D341Med (cell line): ENCODE results near the gene POLRMT.

Experiments
- DNase-seq: peaks from one replicate; pipeline ENCODE4 v3.0.0; 2012; ENCODE audit warnings: low spot score

Gene POLRMT

GRCh38 chr19:579111-579841 is 54.1 kb downstream of the POLRMT start:
- DNase-seq, result no peak

- DNase-seq, result no peak
Measured at GRCh38 chr19:577439-578392, 55.6 kb downstream of the POLRMT start.

GRCh38 chr19:576768-577438 is 56.4 kb downstream of the POLRMT start:
- DNase-seq, result no peak

- no peak for DNase-seq
Measured at GRCh38 chr19:575527-576506, 57.5 kb downstream of the POLRMT start.

GRCh38 chr19:574658-575526 is 58.4 kb downstream of the POLRMT start:
- no peak for DNase-seq

GRCh38 chr19:573519-573825 is 59.9 kb downstream of the POLRMT start:
- peak; percentile 85 for DNase-seq

GRCh38 chr19:572743-573518 is 60.4 kb downstream of the POLRMT start:
- no peak for DNase-seq

- DNase-seq, result peak; percentile 99
Measured at GRCh38 chr19:572140-572742, 61.1 kb downstream of the POLRMT start, which contains the start of gene BSG. Gene BSG, plus strand, starts transcription at chr19:572596. Its CDS starts 39 bp downstream, at chr19:572635.

GRCh38 chr19:571566-571974 is 61.8 kb downstream of the POLRMT start:
- DNase-seq, result no peak

- peak; percentile 65 for DNase-seq
Measured at GRCh38 chr19:570937-571565, 62.3 kb downstream of the POLRMT start.

GRCh38 chr19:570251-570686 is 63.1 kb downstream of the POLRMT start:
- DNase-seq, result peak; percentile 63

GRCh38 chr19:567296-567900 is 65.9 kb downstream of the POLRMT start:
- DNase-seq, result no peak
